Right cardiac atrium (tissue), 5 donors: ENCODE results near the gene FKBP7. TPM values are rescaled to one million over a fixed set of nuclear protein-coding genes. Genes with fewer than 3 reads are reported as not detected.
A peak's percentile ranks its signal among the peaks of the same experiment; 100 is the strongest.

ENCODE experiments used
- ATAC-seq, 2 donors: fragments of 200-7000 bp; cut with Tn5 transposase; one replicate each; pipeline versions ENCODE4 v1.8.0 to v1.9.1; 2020; ENCODE audit warnings: moderate library complexity in 2 of 2, mild to moderate bottlenecking in 1 of 2
- DNase-seq, 3 donors: peaks; one replicate each; pipeline ENCODE4 v3.0.0-alpha.2; 2020
- H3K27ac ChIP-seq: one replicate; pipeline ENCODE4 v1.5.1; 2013; ENCODE audit warnings: mild to moderate bottlenecking, low read length, control low read depth, moderate library complexity
- H3K27me3 ChIP-seq: one replicate; pipeline ENCODE4 v1.6.1; 2013; ENCODE audit not compliant: control insufficient read depth, insufficient read depth
- H3K4me1 ChIP-seq: one replicate; pipeline ENCODE4 v1.6.1; 2013; ENCODE audit warnings: low read length; ENCODE audit not compliant: control insufficient read depth, insufficient read depth
- H3K4me3 ChIP-seq: one replicate; pipeline ENCODE4 v1.5.1; 2013; ENCODE audit warnings: low read length, control low read depth
- H3K9me3 ChIP-seq: one replicate; pipeline ENCODE4 v1.6.1; 2013; ENCODE audit warnings: low read length; ENCODE audit not compliant: control insufficient read depth
- WGBS: extraction: QIAGEN DNeasy Blood & Tissue Kit; methylation state at CpG from one replicate; pipeline ENCODE4 v1.1.7; 2013; 5-methylcytosine and 5-hydroxymethylcytosine counted together
- intact Hi-C, 4 donors: fragments of 100-400 bp; cut with DNase I; formaldehyde crosslinking; loops; one replicate each; pipeline versions ENCODE4 v1.11.0 to v1.14.0; 2022 to 2023
- polyA plus RNA-seq: library from polyadenylated mRNA; stranded (reverse); fragments of 200-250 nt; gene quantifications from one replicate; pipeline ENCODE4 v1.2.3, GENCODE V29; 2013
- total RNA-seq, 4 donors: library from RNA; stranded (reverse); fragmentation: NEBNext Ultra II Directional; extraction: Animal tissue kit (Norgen Biotek cat#: 25700); gene quantifications; one replicate each; pipeline ENCODE4 v1.2.1, GENCODE V29; 2021
- donor health status: healthy with polysubstance abuse.
- donor health status: DM: no; HTN: yes; CAD: no.
- donor health status: DM: no; HTN: no; CAD: no.
- donor health status: DM: no; HTN: yes; CAD: no; lungs with severe emphysema.
- donor health status: DM: yes; HTN: yes; CAD: no.

The FKBP7 gene
- total and polyA plus RNA-seq, 5 donors, result 10.7 to 15.6 (median 12.5) TPM

DNA sequence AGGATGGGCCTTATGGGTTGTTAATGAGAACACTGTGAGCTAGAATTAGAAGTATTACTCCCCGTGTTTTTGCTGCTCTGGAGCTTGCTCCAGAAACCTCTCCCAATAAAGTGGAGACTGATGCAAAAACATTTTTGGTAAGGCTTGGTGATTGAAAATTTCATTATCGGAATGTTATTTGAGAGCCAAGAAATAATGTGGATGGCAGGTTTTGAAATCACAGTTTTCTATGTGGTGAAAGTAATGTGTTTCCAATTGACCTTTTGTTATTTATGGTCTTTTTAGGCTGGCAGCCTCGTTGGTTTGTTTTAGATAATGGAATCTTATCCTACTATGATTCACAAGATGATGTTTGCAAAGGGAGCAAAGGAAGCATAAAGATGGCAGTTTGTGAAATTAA is 7.0 kb upstream of the FKBP7 start:
- Histone ChIP-seq H3K27ac (no peak overlapping the region), H3K4me1 (peaks cover 10% of the 10 kb centered on the region), H3K4me3 (no peak overlapping the region), H3K27me3 (no peaks in the 10 kb centered on the region), H3K9me3 (no peaks in the 10 kb centered on the region)
- DNase-seq, result no peak
- intact Hi-C loops, result no loop called here
- no peak for ATAC-seq
- WGBS, result 69% methylated on average over 3 of the region's 3 CpGs

- 41% methylated on average over 6 of the region's 6 CpGs for WGBS
- H3K27me3 ChIP-seq, result no peaks in the 10 kb centered on the region
- intact Hi-C loops, result no loop called here
- no peak overlapping the region for H3K4me3 ChIP-seq
- no peaks in the 10 kb centered on the region for H3K9me3 ChIP-seq
- DNase-seq, result peak; percentile 52 to 62 (median 59)
- no peak overlapping the region for H3K27ac ChIP-seq
- ATAC-seq, result no peak
- H3K4me1 ChIP-seq, result peaks cover 11% of the 10 kb centered on the region
Measured at GRCh38 chr2:178484245-178485041, 6.0 kb upstream of the FKBP7 start.

DNA sequence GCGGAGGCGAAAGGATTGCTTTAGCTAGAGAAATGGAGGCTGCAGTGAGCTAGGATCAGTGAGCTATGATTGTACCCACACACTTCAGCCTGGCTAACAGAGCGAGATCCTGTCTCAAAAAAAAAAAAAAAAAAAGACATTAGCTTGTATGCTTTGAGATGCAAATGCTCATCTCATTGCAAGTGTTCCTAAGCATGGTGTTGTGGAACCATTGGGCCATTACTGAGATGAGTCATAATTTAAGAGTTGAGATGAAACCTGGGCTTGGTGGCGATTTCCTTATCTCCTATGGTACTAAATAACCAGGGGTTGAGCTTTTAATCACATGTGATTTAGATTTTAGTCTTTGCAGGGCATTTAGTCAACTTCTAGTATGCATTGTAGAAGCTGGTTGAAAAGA is 4.0 kb upstream of the FKBP7 start:
- H3K27ac ChIP-seq, result no peak overlapping the region
- H3K4me1 ChIP-seq, result peaks cover 11% of the 10 kb centered on the region
- no peaks in the 10 kb centered on the region for H3K27me3 ChIP-seq
- ATAC-seq (no peak), DNase-seq (no peak)
- 88% methylated on average over 4 of the region's 4 CpGs for WGBS
- H3K4me3 ChIP-seq, result no peak overlapping the region
- intact Hi-C loops, result no loop called here
- H3K9me3 ChIP-seq, result no peaks in the 10 kb centered on the region

- H3K4me3 ChIP-seq, result peak within 1 kb of the TSS; percentile 98
- peak within 1 kb of the TSS; percentile 73 for H3K27ac ChIP-seq
- peak; percentile 99 for DNase-seq
- no peaks in the 10 kb centered on the region for H3K9me3 ChIP-seq
- WGBS, result under 1% methylated on average over 81 of the region's 92 CpGs
- H3K4me1 ChIP-seq, result peaks cover 11% of the 10 kb centered on the region
- H3K27me3 ChIP-seq, result no peaks in the 10 kb centered on the region
- peak; percentile 95 to 96 for ATAC-seq
- intact Hi-C loops, result no loop called here
Measured at GRCh38 chr2:178480227-178481181, 2.1 kb upstream of the FKBP7 start, which contains the start of gene PLEKHA3. TSS of gene PLEKHA3 (plus strand) at chr2:178480457. CDS start at chr2:178480870, 413 bp downstream.

- Histone ChIP-seq H3K27ac (peak overlapping the region; percentile 60), H3K9me3 (no peaks in the 10 kb centered on the region), H3K4me1 (peaks cover 9% of the 10 kb centered on the region), H3K4me3 (peak overlapping the region; percentile 45), H3K27me3 (no peaks in the 10 kb centered on the region)
- ATAC-seq (no peak), DNase-seq (peak in 1 of 3 donors; percentile 54)
- intact Hi-C loops, result loop anchor here in 1 of 4 donors (2.0 kb wide), 1 partner anchor 29 kb away; the partner anchor contains the start of genes PJVK and PRKRA
- WGBS, result 20% methylated on average over 19 of the region's 19 CpGs
Measured at GRCh38 chr2:178479758-178480226, 1.4 kb upstream of the FKBP7 start.

DNA sequence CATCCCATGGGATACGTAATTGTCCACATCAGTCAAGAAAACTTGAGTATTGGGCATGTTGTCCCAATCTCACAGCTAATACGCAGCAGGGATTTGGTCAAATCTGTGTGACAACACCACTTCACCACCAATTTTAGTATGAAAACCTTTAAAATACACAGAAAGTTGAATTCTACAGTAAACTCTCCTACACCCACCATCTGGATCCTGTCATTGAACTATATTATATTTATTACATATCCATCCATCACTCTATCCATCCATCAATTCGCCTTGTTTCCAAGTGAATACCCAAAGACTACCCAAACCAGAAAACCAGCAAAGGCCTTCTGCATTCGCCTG is 846 bp upstream of the FKBP7 start:
- intact Hi-C loops, result loop anchor here in 1 of 4 donors (2.0 kb wide), 1 partner anchor 28 kb away; the partner anchor contains the start of genes PJVK and PRKRA
- DNase-seq, result no peak
- WGBS, result 56% methylated on average over 4 of the region's 4 CpGs
- H3K27ac ChIP-seq, result peak overlapping the region; percentile 99
- H3K27me3 ChIP-seq, result no peaks in the 10 kb centered on the region
- H3K4me3 ChIP-seq, result peak overlapping the region; percentile 92
- H3K9me3 ChIP-seq, result no peaks in the 10 kb centered on the region
- no peak for ATAC-seq
- peaks cover 9% of the 10 kb centered on the region for H3K4me1 ChIP-seq

GRCh38 chr2:178478130-178478438 is 316 bp downstream of the FKBP7 start:
- under 1% methylated on average over 10 of the region's 10 CpGs for WGBS
- Histone ChIP-seq H3K4me1 (peaks cover 9% of the 10 kb centered on the region), H3K27ac (peak overlapping the region; percentile 99), H3K27me3 (no peaks in the 10 kb centered on the region), H3K9me3 (no peaks in the 10 kb centered on the region), H3K4me3 (peak overlapping the region; percentile 92)
- intact Hi-C loops, result loop anchor here in 1 of 4 donors (2.0 kb wide), 1 partner anchor 27 kb away; the partner anchor contains the start of genes PJVK and PRKRA
- ATAC-seq (no peak), DNase-seq (peak in 1 of 3 donors; percentile 53)

DNA sequence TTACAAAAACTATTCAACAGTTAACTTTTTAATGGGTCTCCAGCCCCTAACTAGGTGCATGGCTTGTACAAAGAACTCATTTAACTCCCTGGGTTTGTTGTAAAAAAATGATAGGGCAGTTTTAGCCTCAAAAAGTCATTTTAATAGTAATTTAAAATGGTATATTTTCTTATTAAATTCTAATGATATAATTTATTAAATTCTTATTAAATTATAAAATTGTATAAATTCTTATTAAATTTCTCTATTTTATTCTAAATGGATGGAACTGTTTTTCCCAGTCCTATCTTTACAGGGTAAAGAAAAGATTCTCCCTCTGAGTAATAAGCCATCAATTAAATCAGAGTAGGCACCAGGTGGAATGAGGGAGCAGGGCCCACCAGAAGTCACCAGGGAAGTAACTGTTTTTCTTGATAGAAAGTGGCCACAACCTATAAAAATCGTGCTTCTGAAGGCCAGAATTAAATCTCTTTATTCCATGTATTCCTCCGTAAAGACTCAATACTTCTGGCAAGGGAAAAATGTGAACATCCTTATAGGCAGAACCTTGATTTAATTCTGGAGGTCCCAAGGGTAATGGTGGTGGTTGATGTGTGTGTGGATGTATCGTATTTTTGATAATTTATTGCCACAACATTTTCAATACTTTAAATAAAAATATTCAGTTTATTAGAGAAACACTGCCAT is 814 bp downstream of the FKBP7 start:
- H3K9me3 ChIP-seq, result no peaks in the 10 kb centered on the region
- H3K4me1 ChIP-seq, result peaks cover 5% of the 10 kb centered on the region
- no peak for DNase-seq
- ATAC-seq, result no peak
- 11% methylated on average over 3 of the region's 3 CpGs for WGBS
- intact Hi-C loops, result loop anchor here in 1 of 4 donors (2.0 kb wide), 1 partner anchor 27 kb away; the partner anchor contains the start of genes PJVK and PRKRA
- H3K4me3 ChIP-seq, result peak overlapping the region; percentile 92
- H3K27ac ChIP-seq, result no peak overlapping the region
- no peaks in the 10 kb centered on the region for H3K27me3 ChIP-seq

- DNase-seq (no peak), ATAC-seq (no peak)
- H3K27me3 ChIP-seq, result no peaks in the 10 kb centered on the region
- intact Hi-C loops, result no loop called here
- H3K4me3 ChIP-seq, result no peak overlapping the region
- H3K4me1 ChIP-seq, result peaks cover 2% of the 10 kb centered on the region
- no peak overlapping the region for H3K27ac ChIP-seq
- H3K9me3 ChIP-seq, result no peaks in the 10 kb centered on the region
Measured at GRCh38 chr2:178476477-178476876, 1.9 kb downstream of the FKBP7 start.

- intact Hi-C loops, result no loop called here
- H3K4me1 ChIP-seq, result peaks cover 2% of the 10 kb centered on the region
- DNase-seq, result no peak
- no peak overlapping the region for H3K4me3 ChIP-seq
- no peaks in the 10 kb centered on the region for H3K9me3 ChIP-seq
- H3K27ac ChIP-seq, result no peak overlapping the region
- over 99% methylated on average over 5 of the region's 5 CpGs for WGBS
- no peak for ATAC-seq
- H3K27me3 ChIP-seq, result no peaks in the 10 kb centered on the region
Measured at GRCh38 chr2:178474560-178474959, 3.8 kb downstream of the FKBP7 start.
